ENCODE measurements around the gene CPNE5.

CPNE5 gene

GRCh38 chr6:36787210-36787609, 52.0 kb downstream of the CPNE5 start:
- no peak for DNase-seq

DNA sequence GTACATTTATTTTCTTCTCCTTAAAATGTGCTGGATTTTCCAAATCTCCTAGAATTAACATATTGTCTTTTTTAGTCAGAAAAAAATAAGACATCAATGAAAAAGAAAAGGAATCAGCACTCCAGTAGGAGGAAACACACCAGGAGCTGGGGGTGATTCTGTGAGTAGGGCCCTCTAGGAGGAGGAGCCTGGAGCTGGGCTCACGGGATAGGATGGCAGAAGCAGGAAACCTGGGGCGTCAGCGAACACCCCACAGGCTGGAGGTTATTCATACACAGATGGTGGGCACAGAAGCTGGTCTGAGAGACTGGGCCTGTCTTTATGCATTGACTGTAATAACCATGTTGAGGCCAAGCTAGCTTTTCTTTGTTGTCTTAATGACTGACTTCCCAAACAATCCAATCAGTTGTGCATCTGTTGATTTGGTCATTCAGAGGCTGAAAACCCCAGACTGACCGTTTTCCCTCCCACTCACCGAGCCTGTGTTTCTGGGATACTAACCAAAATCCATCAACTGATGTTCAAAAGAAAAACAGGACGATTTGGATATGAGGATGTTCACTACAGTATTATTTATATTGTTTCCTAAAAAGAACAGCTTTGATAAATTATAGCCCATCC, 53.1 kb downstream of the CPNE5 start:
- no peak for DNase-seq

GRCh38 chr6:36784376-36784636, 54.9 kb downstream of the CPNE5 start:
- no peak for DNase-seq

GRCh38 chr6:36783603-36784375, 55.5 kb downstream of the CPNE5 start:
- no peak for DNase-seq

GRCh38 chr6:36781669-36782068, 57.6 kb downstream of the CPNE5 start:
- no peak for DNase-seq

- DNase-seq = no peak
Observed at GRCh38 chr6:36780442-36781177, 58.6 kb downstream of the CPNE5 start.

GRCh38 chr6:36779227-36779626, 60.0 kb downstream of the CPNE5 start:
- DNase-seq = no peak

DNA sequence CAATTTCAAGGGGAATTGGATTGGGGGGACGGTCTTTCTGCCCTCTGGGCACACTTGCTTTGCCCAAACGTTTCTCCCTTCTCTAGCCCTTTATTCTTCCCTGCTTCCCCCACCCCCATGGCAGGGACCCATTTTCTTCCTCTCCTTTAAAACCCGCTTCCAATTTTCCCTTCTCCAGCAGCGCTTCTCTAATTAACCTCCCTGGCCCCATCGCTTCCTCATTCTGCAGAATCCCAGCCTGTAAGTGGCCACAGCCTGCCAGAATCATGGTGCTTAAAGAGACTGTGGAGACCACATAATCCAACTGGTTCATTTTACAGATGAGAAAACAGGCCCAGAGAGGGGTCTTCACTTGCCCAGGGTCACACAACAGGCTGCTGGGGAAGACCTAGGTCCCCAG, 61.4 kb downstream of the CPNE5 start:
- DNase-seq = no peak

DNA sequence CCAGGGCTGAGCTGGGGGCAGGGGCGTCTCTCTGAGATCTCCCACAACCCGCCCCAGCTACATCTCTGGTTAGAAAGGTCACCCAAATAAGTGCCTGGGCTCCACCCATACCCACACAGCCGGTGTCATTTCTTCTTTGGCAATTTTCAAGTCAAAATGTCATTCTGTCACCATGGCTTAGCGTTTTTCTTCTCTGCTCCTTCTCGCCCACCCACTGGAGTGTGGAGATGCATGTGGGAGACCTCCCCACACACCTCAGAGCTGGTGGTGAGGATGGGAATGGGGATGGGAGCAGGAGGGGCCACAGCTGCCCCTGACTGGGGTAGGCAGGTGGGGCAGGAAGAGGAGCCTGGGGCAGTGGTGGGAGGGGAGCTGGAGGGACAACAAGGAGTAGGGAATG, 63.1 kb downstream of the CPNE5 start:
- DNase-seq = no peak

DNA sequence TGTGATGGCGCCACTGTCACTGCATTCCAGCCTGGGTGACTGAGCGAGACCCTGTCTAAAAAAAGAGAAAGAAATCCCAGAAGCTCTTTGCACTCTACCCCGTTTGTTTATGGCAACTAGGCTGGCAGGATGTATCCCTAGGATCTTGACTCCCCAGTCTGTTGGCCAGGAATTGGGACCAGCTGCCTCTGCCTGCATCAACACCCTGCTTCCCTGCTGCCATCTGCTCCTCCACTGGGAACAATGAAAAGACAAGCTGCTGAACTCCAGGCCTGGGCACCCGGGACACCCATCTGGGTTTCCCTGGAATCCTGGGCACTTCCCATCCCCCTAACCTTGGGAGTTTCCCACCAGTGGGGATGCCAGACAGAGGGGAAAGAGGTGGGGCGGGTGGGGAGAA, 64.9 kb downstream of the CPNE5 start:
- DNase-seq = no peak

GRCh38 chr6:36772397-36772796, 66.8 kb downstream of the CPNE5 start:
- no peak for DNase-seq

GRCh38 chr6:36771145-36771544, 68.1 kb downstream of the CPNE5 start:
- no peak for DNase-seq

DNA sequence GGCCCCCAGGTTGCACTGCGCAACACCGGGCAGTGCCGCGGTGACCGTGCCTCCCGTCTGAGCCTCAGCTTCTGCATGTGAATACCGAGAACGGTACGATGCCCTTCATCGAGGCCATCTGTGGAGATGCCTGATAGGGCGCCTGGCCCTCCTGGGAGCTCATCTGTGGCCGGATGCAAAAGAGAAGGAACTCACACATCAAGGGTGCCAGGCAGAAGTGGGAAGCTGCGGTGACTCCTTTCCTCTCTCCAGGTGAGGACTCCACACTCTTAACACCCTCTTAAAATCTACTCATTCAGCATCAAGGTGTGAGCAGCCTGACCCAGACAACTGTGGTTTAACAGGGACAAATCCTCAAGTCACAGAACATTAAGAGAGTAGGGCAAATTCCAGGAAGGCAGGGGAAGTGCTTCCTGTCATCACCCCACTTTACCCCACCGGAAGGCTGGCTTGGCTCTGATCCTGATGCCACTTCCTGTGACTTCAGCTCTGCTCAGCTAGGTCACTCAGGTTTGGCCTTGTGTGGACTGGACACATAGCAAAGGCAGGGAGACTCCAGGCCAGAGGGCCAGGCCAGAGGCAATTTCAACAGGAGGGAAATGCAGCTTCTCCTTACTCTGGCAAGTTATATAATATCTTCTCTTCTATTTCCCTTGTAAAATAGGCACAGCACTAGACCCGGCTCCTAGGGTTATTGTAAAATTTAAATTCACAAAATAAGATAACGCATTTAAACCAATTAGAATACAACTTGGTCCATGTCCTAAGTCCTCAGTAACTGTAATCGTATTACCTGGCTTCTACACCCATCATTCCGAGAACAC, 69.4 kb downstream of the CPNE5 start:
- peak; percentile 44 for DNase-seq

DNA sequence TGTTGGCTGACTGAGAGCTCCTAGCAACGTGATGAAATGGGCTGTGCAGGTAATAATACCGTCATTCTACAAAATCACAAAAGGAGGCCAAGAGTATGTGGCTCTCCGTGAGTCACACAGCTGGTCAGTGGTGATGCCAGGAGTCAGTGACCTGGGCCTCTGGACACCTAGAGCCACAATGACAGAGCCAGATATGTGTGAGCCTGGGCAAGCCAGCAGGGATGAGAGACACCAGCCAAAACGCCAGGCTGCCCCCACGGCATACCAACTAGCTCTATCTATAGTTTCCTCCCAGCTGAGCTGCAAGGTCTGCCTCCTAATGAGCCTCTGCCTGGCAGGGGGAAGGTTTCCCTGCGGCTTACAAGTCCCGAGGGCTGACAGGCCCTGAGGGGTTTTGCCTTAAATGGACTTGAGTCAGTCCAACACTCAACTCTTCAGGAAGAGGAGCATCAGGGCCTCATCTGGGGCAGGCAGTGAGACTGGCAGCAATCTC, 70.0 kb downstream of the CPNE5 start:
- no peak for DNase-seq

GRCh38 chr6:36766399-36766945, 72.8 kb downstream of the CPNE5 start:
- DNase-seq = no peak

- DNase-seq = peak; percentile 90
Observed at GRCh38 chr6:36765594-36766398, 73.4 kb downstream of the CPNE5 start.

- DNase-seq = no peak
Observed at GRCh38 chr6:36765190-36765589, 74.1 kb downstream of the CPNE5 start.

DNA sequence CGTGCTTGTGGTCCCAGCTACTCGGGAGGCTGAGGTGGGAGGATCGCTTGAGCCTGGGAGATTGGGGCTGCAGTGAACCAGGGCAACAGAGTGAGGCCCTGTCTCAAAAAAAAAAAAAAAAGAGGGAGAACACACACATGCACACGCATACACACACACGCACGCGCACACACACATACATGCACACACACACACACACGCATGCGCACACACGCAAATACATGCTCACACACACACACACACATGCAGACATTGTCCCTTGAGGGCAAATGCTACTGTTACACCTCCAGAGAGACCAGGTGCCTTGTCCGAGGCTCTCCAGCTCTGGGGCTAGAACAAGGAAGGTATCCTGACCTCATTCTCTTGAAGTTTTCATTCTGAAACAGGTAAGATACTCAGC, 77.1 kb downstream of the CPNE5 start:
- no peak for DNase-seq

GRCh38 chr6:36760685-36761435, 78.4 kb downstream of the CPNE5 start:
- DNase-seq = no peak

- DNase-seq = peak; percentile 87
Observed at GRCh38 chr6:36759148-36759759, 80.0 kb downstream of the CPNE5 start.

Measured in activated CD4-positive, alpha-beta T cell treated with anti-CD3 and anti-CD28 coated beads for 48 hours (primary cell).